Cortex of kidney (tissue), 1 donor: ENCODE measurements around the gene SOWAHA.

Experiments
- DNase-seq: peaks from one replicate; lab custom pipeline; 2025; lab: John Stamatoyannopoulos, UW

The SOWAHA gene

GRCh38 chr5:132826424-132827082 is 13.5 kb downstream of the SOWAHA start:
- no peak for DNase-seq

GRCh38 chr5:132827943-132828673 is 15.0 kb downstream of the SOWAHA start:
- DNase-seq: no peak

GRCh38 chr5:132828846-132829494 is 15.9 kb downstream of the SOWAHA start:
- DNase-seq: no peak

GRCh38 chr5:132829742-132830435 is 16.8 kb downstream of the SOWAHA start:
- no peak for DNase-seq

GRCh38 chr5:132830436-132831094 is 17.5 kb downstream of the SOWAHA start, which contains the start of gene SHROOM1:
Gene SHROOM1, minus strand, starts transcription at chr5:132830647. Its CDS starts 4,507 bp downstream, at chr5:132826140.
- no peak for DNase-seq

GRCh38 chr5:132831095-132831860 is 18.2 kb downstream of the SOWAHA start:
- no peak for DNase-seq

- no peak for DNase-seq
These were observed 19.5 kb downstream of the SOWAHA start for GRCh38 chr5:132832612-132833011.

GRCh38 chr5:132834057-132834456 is 21.0 kb downstream of the SOWAHA start:
- no peak for DNase-seq

- DNase-seq: no peak
These were observed 23.8 kb downstream of the SOWAHA start for GRCh38 chr5:132836852-132837251.

GRCh38 chr5:132837868-132838267 is 24.8 kb downstream of the SOWAHA start:
- no peak for DNase-seq

- DNase-seq: no peak
These were observed 25.6 kb downstream of the SOWAHA start for GRCh38 chr5:132838516-132839282.

- no peak for DNase-seq
These were observed 26.6 kb downstream of the SOWAHA start for GRCh38 chr5:132839426-132840301.

- DNase-seq: no peak
These were observed 27.2 kb downstream of the SOWAHA start for GRCh38 chr5:132840313-132840712.

- DNase-seq: no peak
These were observed 27.8 kb downstream of the SOWAHA start for GRCh38 chr5:132840896-132841295.

GRCh38 chr5:132841305-132841704 is 28.2 kb downstream of the SOWAHA start:
- DNase-seq: no peak

GRCh38 chr5:132848270-132848669 is 35.2 kb downstream of the SOWAHA start:
- DNase-seq: no peak

GRCh38 chr5:132849347-132849746 is 36.2 kb downstream of the SOWAHA start:
- no peak for DNase-seq

- no peak for DNase-seq
These were observed 37.0 kb downstream of the SOWAHA start for GRCh38 chr5:132850066-132850465.

- DNase-seq: no peak
These were observed 40.2 kb downstream of the SOWAHA start for GRCh38 chr5:132853323-132853722.
